K562 (cell line): ENCODE data around the gene SARS2.
"Not testable (repeated sequence)": the region's sequence is repeated elsewhere in the genome, so short reads cannot be mapped to it uniquely, and the experiment has no call there.

Source experiments
- CREB1 ChIP-seq, 2 experiments: sonication (generic) in 1 of 2; formaldehyde crosslinking in 1 of 2; IDR thresholded peaks; 2 replicates each; pipeline versions ENCODE4 v1.6.1 to v1.8.0; 2012 to 2022; ENCODE audit warnings: inconsistent platforms in 1 of 2, mild to moderate bottlenecking in 1 of 2, missing genetic modification reagents in 1 of 2, moderate library complexity in 1 of 2
- CTCF ChIP-seq, 3 experiments: IDR thresholded peaks in 2 of 3; conservative IDR thresholded peaks in 1 of 3; 2 replicates each; pipeline ENCODE4 v1.5.1; 2011 to 2012; ENCODE audit warnings: low read length in 3 of 3, mild to moderate bottlenecking in 3 of 3, control low read depth in 2 of 3, improper control_type of control experiment in 1 of 3, inconsistent platforms in 1 of 3, low read depth in 1 of 3, mixed read lengths in 1 of 3, moderate library complexity in 1 of 3; ENCODE audit not compliant: insufficient read depth in 2 of 3
- EP300 ChIP-seq: IDR thresholded peaks from 2 replicates; pipeline ENCODE4 v1.6.1; 2012; ENCODE audit warnings: low read length, improper control_type of control experiment
- MXI1 ChIP-seq: IDR thresholded peaks from 2 replicates; pipeline ENCODE4 v1.6.1; 2011; ENCODE audit warnings: low read depth, mild to moderate bottlenecking, improper control_type of control experiment, low read length
- POLR2AphosphoS2 ChIP-seq: IDR thresholded peaks from 2 replicates; pipeline ENCODE4 v1.6.1; 2012; ENCODE audit warnings: low read length, improper control_type of control experiment
- REST ChIP-seq, 2 experiments: fragments of 450-650 bp; formaldehyde crosslinking in 1 of 2; IDR thresholded peaks; 2 replicates each; pipeline versions ENCODE4 v1.4.0 to v1.6.1; 2014 to 2020; ENCODE audit warnings: mild to moderate bottlenecking in 2 of 2, borderline replicate concordance in 1 of 2, low read depth in 1 of 2
- SOX6 ChIP-seq: fragments of 450-650 bp; IDR thresholded peaks from 2 replicates; pipeline ENCODE4 v1.6.1; 2014; ENCODE audit warnings: mild to moderate bottlenecking
- SP1 ChIP-seq: sonication (generic); formaldehyde crosslinking; IDR thresholded peaks from 2 replicates; pipeline ENCODE4 v1.8.1; 2022; ENCODE audit warnings: mild to moderate bottlenecking, missing genetic modification reagents
- YY1 ChIP-seq, 3 experiments: IDR thresholded peaks; 2 replicates each; pipeline ENCODE4 v1.6.1; 2011; ENCODE audit warnings: low read length in 2 of 3, mild to moderate bottlenecking in 2 of 3, moderate library complexity in 2 of 3, borderline replicate concordance in 1 of 3, control low read depth in 1 of 3, low read depth in 1 of 3; ENCODE audit not compliant: insufficient read depth in 3 of 3, insufficient replicate concordance in 2 of 3, control insufficient read depth in 1 of 3, insufficient read length in 1 of 3; ENCODE audit errors: extremely low read depth in 1 of 3
- ZNF232 ChIP-seq: sonication (generic); formaldehyde crosslinking; IDR thresholded peaks from 2 replicates; pipeline ENCODE4 v1.8.0; 2022; ENCODE audit warnings: mild to moderate bottlenecking, missing genetic modification reagents
- ZNF780A ChIP-seq: fragments of 250-450 bp; sonication (Bioruptor Pico); IDR thresholded peaks from 2 replicates; pipeline ENCODE4 v1.5.0; 2021; ENCODE audit warnings: mild to moderate bottlenecking
- TF ChIP-seq, protein P1 (sequence below), 2 experiments: fragments of 450-650 bp in 1 of 2; sonication (generic) in 1 of 2; formaldehyde crosslinking in 1 of 2; IDR thresholded peaks in 1 of 2; conservative IDR thresholded peaks in 1 of 2; 2 replicates each; pipeline versions ENCODE4 v1.6.1 to v1.8.1; 2016 to 2023; ENCODE audit warnings: mild to moderate bottlenecking in 2 of 2, moderate library complexity in 2 of 2, inconsistent platforms in 1 of 2, missing genetic modification reagents in 1 of 2
- TF ChIP-seq, protein P2 (sequence below), 2 experiments: fragments of 450-650 bp in 1 of 2; IDR thresholded peaks; 2 replicates each; pipeline ENCODE4 v1.6.1; 2011 to 2017; ENCODE audit warnings: low read depth in 2 of 2, antibody characterized with exemption in 1 of 2, borderline replicate concordance in 1 of 2, low read length in 1 of 2, mild to moderate bottlenecking in 1 of 2, mixed read lengths in 1 of 2; ENCODE audit not compliant: control insufficient read depth in 1 of 2

- TF ChIP-seq CREB1 (IDR thresholded peaks at IDR 0.05); CREB1 (CRISPR knock-in tag; IDR thresholded peaks at IDR 0.05); CTCF (IDR thresholded peaks at IDR 0.05 in 2 of 3, conservative IDR thresholded peaks at IDR 0.05 in 1 of 3; ENCODE audit: insufficient read depth in 2 of 3, low read depth in 1 of 3, low read length in 3 of 3); EP300; ZNF232 (CRISPR knock-in tag); MXI1; YY1 (IDR thresholded peaks at IDR 0.05; ENCODE audit: borderline replicate concordance in 1 of 3, control insufficient read depth in 1 of 3, extremely low read depth in 1 of 3, insufficient read depth in 3 of 3, insufficient read length in 1 of 3, insufficient replicate concordance in 2 of 3, low read depth in 1 of 3, low read length in 2 of 3); ZNF780A (CRISPR knock-in tag); POLR2AphosphoS2; SOX6; REST (IDR thresholded peaks at IDR 0.05; ENCODE audit: borderline replicate concordance); REST (CRISPR knock-in tag; IDR thresholded peaks at IDR 0.05; ENCODE audit: low read depth); SP1: not testable (repeated sequence)
- TF ChIP-seq, protein P1, sequence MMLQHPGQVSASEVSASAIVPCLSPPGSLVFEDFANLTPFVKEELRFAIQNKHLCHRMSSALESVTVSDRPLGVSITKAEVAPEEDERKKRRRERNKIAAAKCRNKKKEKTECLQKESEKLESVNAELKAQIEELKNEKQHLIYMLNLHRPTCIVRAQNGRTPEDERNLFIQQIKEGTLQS (IDR thresholded peaks at IDR 0.05), result not testable (repeated sequence)
- TF ChIP-seq, protein P1 (CRISPR knock-in tag; conservative IDR thresholded peaks at IDR 0.05), result not testable (repeated sequence)
- TF ChIP-seq, protein P2, sequence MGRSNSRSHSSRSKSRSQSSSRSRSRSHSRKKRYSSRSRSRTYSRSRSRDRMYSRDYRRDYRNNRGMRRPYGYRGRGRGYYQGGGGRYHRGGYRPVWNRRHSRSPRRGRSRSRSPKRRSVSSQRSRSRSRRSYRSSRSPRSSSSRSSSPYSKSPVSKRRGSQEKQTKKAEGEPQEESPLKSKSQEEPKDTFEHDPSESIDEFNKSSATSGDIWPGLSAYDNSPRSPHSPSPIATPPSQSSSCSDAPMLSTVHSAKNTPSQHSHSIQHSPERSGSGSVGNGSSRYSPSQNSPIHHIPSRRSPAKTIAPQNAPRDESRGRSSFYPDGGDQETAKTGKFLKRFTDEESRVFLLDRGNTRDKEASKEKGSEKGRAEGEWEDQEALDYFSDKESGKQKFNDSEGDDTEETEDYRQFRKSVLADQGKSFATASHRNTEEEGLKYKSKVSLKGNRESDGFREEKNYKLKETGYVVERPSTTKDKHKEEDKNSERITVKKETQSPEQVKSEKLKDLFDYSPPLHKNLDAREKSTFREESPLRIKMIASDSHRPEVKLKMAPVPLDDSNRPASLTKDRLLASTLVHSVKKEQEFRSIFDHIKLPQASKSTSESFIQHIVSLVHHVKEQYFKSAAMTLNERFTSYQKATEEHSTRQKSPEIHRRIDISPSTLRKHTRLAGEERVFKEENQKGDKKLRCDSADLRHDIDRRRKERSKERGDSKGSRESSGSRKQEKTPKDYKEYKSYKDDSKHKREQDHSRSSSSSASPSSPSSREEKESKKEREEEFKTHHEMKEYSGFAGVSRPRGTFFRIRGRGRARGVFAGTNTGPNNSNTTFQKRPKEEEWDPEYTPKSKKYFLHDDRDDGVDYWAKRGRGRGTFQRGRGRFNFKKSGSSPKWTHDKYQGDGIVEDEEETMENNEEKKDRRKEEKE (IDR thresholded peaks at IDR 0.05; ENCODE audit: borderline replicate concordance in 1 of 2, control insufficient read depth in 1 of 2, low read depth in 2 of 2, low read length in 1 of 2), result not testable (repeated sequence)
Measured at GRCh38 chr19:38966149-38966548, 35.6 kb upstream of the SARS2 start.
